Ishikawa (cell line): Measurements from ENCODE around the gene TFAM.

Experiments used
- CEBPB ChIP-seq: IDR thresholded peaks from 2 replicates; pipeline ENCODE4 v1.6.1; 2012
- EP300 ChIP-seq: IDR thresholded peaks from 2 replicates; pipeline ENCODE4 v1.6.1; 2012; ENCODE audit warnings: borderline replicate concordance
- RAD21 ChIP-seq: IDR thresholded peaks from 2 replicates; pipeline ENCODE4 v1.6.1; 2012; ENCODE audit warnings: low read depth
- TCF12 ChIP-seq: IDR thresholded peaks from 2 replicates; pipeline ENCODE4 v1.6.1; 2012; ENCODE audit warnings: low read depth
- TF ChIP-seq, protein P1 (sequence below): IDR thresholded peaks from 2 replicates; pipeline ENCODE4 v1.6.1; 2012
- TF ChIP-seq, protein P2 (sequence below): IDR thresholded peaks from 2 replicates; pipeline ENCODE4 v1.6.1; 2012
- TF ChIP-seq, protein P3 (sequence below): IDR thresholded peaks from 2 replicates; pipeline ENCODE4 v1.6.1; 2012; ENCODE audit warnings: low read depth, mild to moderate bottlenecking

GRCh38 chr10:58350619-58351323 is 34.4 kb upstream of the TFAM start:
- TF ChIP-seq, protein P1, sequence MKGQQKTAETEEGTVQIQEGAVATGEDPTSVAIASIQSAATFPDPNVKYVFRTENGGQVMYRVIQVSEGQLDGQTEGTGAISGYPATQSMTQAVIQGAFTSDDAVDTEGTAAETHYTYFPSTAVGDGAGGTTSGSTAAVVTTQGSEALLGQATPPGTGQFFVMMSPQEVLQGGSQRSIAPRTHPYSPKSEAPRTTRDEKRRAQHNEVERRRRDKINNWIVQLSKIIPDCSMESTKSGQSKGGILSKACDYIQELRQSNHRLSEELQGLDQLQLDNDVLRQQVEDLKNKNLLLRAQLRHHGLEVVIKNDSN = no peak
- no peak for TF ChIP-seq EP300
- no peak for TF ChIP-seq CEBPB
- TF ChIP-seq, protein P2, sequence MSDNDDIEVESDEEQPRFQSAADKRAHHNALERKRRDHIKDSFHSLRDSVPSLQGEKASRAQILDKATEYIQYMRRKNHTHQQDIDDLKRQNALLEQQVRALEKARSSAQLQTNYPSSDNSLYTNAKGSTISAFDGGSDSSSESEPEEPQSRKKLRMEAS = no peak
- no peak for TF ChIP-seq RAD21
- TF ChIP-seq TCF12 = no peak
- TF ChIP-seq, protein P3, sequence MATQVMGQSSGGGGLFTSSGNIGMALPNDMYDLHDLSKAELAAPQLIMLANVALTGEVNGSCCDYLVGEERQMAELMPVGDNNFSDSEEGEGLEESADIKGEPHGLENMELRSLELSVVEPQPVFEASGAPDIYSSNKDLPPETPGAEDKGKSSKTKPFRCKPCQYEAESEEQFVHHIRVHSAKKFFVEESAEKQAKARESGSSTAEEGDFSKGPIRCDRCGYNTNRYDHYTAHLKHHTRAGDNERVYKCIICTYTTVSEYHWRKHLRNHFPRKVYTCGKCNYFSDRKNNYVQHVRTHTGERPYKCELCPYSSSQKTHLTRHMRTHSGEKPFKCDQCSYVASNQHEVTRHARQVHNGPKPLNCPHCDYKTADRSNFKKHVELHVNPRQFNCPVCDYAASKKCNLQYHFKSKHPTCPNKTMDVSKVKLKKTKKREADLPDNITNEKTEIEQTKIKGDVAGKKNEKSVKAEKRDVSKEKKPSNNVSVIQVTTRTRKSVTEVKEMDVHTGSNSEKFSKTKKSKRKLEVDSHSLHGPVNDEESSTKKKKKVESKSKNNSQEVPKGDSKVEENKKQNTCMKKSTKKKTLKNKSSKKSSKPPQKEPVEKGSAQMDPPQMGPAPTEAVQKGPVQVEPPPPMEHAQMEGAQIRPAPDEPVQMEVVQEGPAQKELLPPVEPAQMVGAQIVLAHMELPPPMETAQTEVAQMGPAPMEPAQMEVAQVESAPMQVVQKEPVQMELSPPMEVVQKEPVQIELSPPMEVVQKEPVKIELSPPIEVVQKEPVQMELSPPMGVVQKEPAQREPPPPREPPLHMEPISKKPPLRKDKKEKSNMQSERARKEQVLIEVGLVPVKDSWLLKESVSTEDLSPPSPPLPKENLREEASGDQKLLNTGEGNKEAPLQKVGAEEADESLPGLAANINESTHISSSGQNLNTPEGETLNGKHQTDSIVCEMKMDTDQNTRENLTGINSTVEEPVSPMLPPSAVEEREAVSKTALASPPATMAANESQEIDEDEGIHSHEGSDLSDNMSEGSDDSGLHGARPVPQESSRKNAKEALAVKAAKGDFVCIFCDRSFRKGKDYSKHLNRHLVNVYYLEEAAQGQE = no peak
